Smooth muscle cell (in vitro differentiated cells): ENCODE data around the gene CDC34. TPM values are rescaled to one million over a fixed set of nuclear protein-coding genes. Genes with fewer than 3 reads are reported as not detected.

Experiments used
- DNase-seq: peaks from one replicate; lab custom pipeline; 2025; ENCODE audit not compliant: unreplicated experiment; lab: John Stamatoyannopoulos, UW
- H2AFZ ChIP-seq: fragments of 200-600 bp; sonication (generic); 2 replicates; pipeline ENCODE4 v1.6.0; 2016; ENCODE audit warnings: antibody characterized with exemption, low read depth, mild to moderate bottlenecking
- H3F3A ChIP-seq: fragments of 200-600 bp; sonication (generic); 2 replicates; pipeline ENCODE4 v1.6.0; 2017; ENCODE audit warnings: antibody characterized with exemption, low read depth
- H3K27ac ChIP-seq: fragments of 200-600 bp; sonication (generic); 2 replicates; pipeline ENCODE4 v1.5.1; 2016; ENCODE audit warnings: low read depth, mild to moderate bottlenecking
- H3K27me3 ChIP-seq: fragments of 200-600 bp; sonication (generic); 2 replicates; pipeline ENCODE4 v1.6.1; 2016; ENCODE audit warnings: low read depth, mild to moderate bottlenecking
- H3K36me3 ChIP-seq: fragments of 200-600 bp; sonication (generic); 2 replicates; pipeline ENCODE4 v1.5.1; 2016; ENCODE audit warnings: low read depth
- H3K4me1 ChIP-seq: fragments of 200-600 bp; sonication (generic); 2 replicates; pipeline ENCODE4 v1.5.1; 2016; ENCODE audit warnings: low read depth
- H3K4me2 ChIP-seq: fragments of 200-600 bp; sonication (generic); 2 replicates; pipeline ENCODE4 v1.6.0; 2016; ENCODE audit warnings: mild to moderate bottlenecking
- H3K4me3 ChIP-seq: fragments of 200-600 bp; sonication (generic); 2 replicates; pipeline ENCODE4 v1.5.1; 2016; ENCODE audit warnings: mild to moderate bottlenecking
- H3K79me2 ChIP-seq: fragments of 200-600 bp; sonication (generic); 2 replicates; pipeline ENCODE4 v1.6.0; 2016; ENCODE audit warnings: low read depth, mild to moderate bottlenecking
- H3K9ac ChIP-seq: fragments of 200-600 bp; sonication (generic); 2 replicates; pipeline ENCODE4 v1.6.0; 2016; ENCODE audit warnings: low read depth
- H3K9me3 ChIP-seq: fragments of 200-600 bp; sonication (generic); replicated peaks from 2 replicates; pipeline ENCODE4 v1.5.1; 2016; ENCODE audit warnings: low read depth
- H4K20me1 ChIP-seq: fragments of 200-600 bp; sonication (generic); 2 replicates; pipeline ENCODE4 v1.6.0; 2016; ENCODE audit warnings: low read depth
- WGBS: methylation state at CpG from one replicate; pipeline ENCODE4 v1.1.7; 2016; ENCODE audit warnings: low lambda C conversion rate; 5-methylcytosine and 5-hydroxymethylcytosine counted together
- polyA plus RNA-seq: library from polyadenylated mRNA; unstranded; fragments of >200 nt; fragmentation: Nextera tagmentation; extraction: Ambion mirVana; gene quantifications from 2 replicates; pipeline ENCODE4 v1.2.1, GENCODE V29; 2016
- total RNA-seq: library from RNA; depleted of rRNA; stranded (reverse); fragments of >200 nt; gene quantifications from 2 replicates; pipeline ENCODE4 v1.2.3, GENCODE V29; 2014
- TF ChIP-seq, protein P1 (sequence below): fragments of 200-600 bp; sonication (generic); IDR thresholded peaks from 2 replicates; pipeline ENCODE4 v1.5.1; 2017; ENCODE audit warnings: borderline replicate concordance, mild to moderate bottlenecking, antibody characterized with exemption; ENCODE audit not compliant: insufficient read depth, poor library complexity, severe bottlenecking

Gene CDC34
- total and polyA plus RNA-seq, 2 experiments from 2014 or later = 67.7 to 151 TPM

DNA sequence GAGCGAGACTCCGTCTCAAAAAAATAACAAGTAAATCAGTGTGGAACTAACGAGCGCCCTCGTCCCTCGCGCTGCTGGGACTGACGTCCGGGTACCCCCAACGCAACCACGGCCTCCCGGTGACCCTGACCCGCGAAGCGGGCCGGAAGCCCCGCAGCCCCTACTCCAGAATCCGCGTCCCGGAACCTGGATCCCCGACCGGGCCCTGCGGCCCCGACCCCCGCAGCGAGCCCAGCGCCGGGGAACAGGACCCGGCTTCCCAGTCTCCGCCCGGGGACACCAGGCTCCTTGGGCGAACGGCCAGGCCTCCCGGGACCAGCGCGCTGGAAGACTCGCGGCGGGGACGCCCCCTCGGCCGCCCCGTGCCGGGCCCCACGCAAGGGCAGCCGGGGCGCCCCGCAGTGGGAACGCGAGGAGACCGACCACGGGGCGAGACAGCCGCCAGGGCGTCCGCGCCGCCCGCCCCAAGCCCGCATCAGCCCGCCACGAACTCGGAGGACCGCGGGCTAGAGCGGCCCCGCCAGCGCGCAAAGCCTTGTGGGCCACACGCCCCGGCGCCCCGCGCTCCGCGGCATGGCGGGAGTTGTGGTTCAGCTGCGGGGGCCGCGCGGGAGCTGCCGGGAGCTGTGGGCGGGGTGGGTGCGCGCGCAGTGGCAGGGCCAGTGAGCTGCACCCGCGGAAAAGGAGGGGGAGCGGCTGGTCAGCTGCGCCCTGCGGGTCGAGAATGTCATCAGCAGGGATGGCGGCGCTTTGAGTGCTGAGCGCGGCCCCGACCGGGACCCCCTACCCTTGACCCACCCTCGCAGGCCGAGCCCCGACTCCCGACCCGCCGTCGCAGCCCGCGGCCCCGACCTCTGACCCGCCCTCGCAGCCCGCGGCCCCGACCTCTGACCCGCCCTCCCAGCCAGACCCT, 42.8 kb upstream of the CDC34 start:
- peak overlapping the region; percentile 96 for H2AFZ ChIP-seq
- TF ChIP-seq, protein P1, sequence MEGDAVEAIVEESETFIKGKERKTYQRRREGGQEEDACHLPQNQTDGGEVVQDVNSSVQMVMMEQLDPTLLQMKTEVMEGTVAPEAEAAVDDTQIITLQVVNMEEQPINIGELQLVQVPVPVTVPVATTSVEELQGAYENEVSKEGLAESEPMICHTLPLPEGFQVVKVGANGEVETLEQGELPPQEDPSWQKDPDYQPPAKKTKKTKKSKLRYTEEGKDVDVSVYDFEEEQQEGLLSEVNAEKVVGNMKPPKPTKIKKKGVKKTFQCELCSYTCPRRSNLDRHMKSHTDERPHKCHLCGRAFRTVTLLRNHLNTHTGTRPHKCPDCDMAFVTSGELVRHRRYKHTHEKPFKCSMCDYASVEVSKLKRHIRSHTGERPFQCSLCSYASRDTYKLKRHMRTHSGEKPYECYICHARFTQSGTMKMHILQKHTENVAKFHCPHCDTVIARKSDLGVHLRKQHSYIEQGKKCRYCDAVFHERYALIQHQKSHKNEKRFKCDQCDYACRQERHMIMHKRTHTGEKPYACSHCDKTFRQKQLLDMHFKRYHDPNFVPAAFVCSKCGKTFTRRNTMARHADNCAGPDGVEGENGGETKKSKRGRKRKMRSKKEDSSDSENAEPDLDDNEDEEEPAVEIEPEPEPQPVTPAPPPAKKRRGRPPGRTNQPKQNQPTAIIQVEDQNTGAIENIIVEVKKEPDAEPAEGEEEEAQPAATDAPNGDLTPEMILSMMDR = no peak
- H3K9ac ChIP-seq = peak overlapping the region; percentile 79
- H3F3A ChIP-seq = peaks cover 8% of the 10 kb centered on the region
- peak overlapping the region; percentile 98 for H3K4me3 ChIP-seq
- no peaks in the 10 kb centered on the region for H3K79me2 ChIP-seq
- peak; percentile 87 for DNase-seq
- H3K36me3 ChIP-seq = no peaks in the 10 kb centered on the region
- H3K4me2 ChIP-seq = peak overlapping the region; percentile 89
- H3K4me1 ChIP-seq = peaks cover 16% of the 10 kb centered on the region
- no peaks in the 10 kb centered on the region for H3K9me3 ChIP-seq
- WGBS = 1% methylated on average over 77 of the region's 114 CpGs
- H4K20me1 ChIP-seq = no peaks in the 10 kb centered on the region
- H3K27me3 ChIP-seq = no peaks in the 10 kb centered on the region
- H3K27ac ChIP-seq = peak overlapping the region; percentile 76

DNA sequence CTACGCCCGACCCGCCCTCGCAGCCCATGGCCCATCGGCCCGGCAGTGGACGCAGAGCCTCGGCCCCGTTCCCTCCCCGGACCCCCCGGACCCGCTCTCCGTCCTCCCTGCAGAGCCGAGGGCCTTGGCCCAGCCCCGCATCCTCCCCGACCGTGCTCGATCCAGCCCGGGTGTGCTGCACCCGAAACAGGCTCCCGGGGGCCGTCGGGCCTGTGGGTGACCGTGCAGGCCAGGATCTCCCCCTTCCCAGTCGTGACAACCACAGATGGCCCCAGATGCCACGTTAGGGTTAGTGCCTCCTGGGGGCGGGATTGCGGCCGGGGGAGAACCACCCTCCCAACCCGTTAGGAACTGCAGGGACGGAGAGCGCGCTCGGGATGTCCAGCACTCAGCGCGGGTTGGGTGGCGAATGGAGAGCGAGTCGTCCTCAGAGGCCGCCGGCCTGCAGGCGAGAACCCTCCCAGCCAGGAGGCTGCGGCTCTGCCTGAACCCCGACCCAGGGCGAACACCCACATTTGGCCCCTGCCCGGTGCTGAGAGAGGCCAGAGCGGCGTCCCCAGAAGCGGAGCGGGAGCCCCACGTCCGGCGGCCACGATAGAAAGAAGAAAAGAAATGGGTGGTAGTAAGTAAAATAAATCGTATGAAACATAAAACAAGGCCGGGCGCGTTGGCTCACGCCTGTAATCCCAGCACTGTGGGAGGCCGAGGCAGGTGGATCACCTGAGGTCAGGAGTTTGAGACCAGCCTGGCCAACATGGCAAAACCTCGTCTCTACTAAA, 42.0 kb upstream of the CDC34 start:
- H4K20me1 ChIP-seq = no peaks in the 10 kb centered on the region
- no peaks in the 10 kb centered on the region for H3K79me2 ChIP-seq
- no peak for DNase-seq
- 27% methylated on average over 31 of the region's 61 CpGs for WGBS
- H3K9me3 ChIP-seq = no peaks in the 10 kb centered on the region
- peak overlapping the region; percentile 47 for H2AFZ ChIP-seq
- H3K4me3 ChIP-seq = peak overlapping the region; percentile 98
- H3K36me3 ChIP-seq = no peaks in the 10 kb centered on the region
- H3K4me2 ChIP-seq = peak overlapping the region; percentile 89
- peak overlapping the region; percentile 50 for H3K9ac ChIP-seq
- no peak overlapping the region for H3K27ac ChIP-seq
- H3F3A ChIP-seq = peaks cover 8% of the 10 kb centered on the region
- TF ChIP-seq, protein P1 = no peak
- H3K27me3 ChIP-seq = no peaks in the 10 kb centered on the region
- peaks cover 16% of the 10 kb centered on the region for H3K4me1 ChIP-seq

DNA sequence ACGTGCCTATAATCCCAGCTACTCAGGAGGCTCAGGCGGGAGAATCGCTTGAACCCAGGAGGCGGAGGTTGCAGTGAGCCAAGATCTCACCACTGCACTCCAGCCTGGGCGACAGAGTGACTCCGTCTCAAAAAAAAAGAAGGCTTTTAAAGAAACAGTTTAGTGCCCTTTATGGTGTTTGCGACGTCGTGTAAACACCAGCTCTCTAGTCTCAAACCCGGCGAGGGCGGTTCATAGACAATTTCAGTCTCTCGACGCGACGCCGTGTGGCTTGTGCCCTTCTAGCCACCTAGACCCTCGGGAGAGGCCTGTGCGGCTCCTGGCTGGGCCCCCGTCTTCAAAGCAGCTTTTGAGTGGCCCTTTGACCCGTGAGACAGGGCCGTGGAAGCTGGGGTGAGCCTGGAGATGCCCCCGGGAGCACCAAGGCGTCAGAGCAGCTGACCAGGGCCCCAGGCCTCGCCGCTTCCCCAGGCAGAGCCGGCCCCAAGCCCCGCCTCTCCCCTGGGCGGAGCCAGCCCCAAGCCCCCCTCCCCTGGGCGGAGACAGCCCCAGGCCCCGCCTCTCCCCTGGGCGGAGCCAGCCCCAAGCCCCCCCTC, 40.3 kb upstream of the CDC34 start:
- no peaks in the 10 kb centered on the region for H3K36me3 ChIP-seq
- H3K4me2 ChIP-seq = no peak overlapping the region
- no peak overlapping the region for H3K4me3 ChIP-seq
- H4K20me1 ChIP-seq = no peaks in the 10 kb centered on the region
- no peak for DNase-seq
- peaks cover 8% of the 10 kb centered on the region for H3F3A ChIP-seq
- WGBS = 86% methylated on average over 27 of the region's 32 CpGs
- no peaks in the 10 kb centered on the region for H3K9me3 ChIP-seq
- H3K27ac ChIP-seq = no peak overlapping the region
- TF ChIP-seq, protein P1 = no peak
- peaks cover 5% of the 10 kb centered on the region for H3K27me3 ChIP-seq
- H2AFZ ChIP-seq = no peak overlapping the region
- peaks cover 8% of the 10 kb centered on the region for H3K4me1 ChIP-seq
- H3K79me2 ChIP-seq = no peaks in the 10 kb centered on the region
- no peak overlapping the region for H3K9ac ChIP-seq
